GM19438 (cell line): ENCODE measurements around the gene IL13.

Experiments used
- ATAC-seq: cut with Tn5 transposase; IDR thresholded peaks from one replicate; pipeline ENCODE4 v1.9.1; 2021; ENCODE audit warnings: low read depth; ENCODE audit not compliant: unreplicated experiment

Gene IL13

GRCh38 chr5:132655821-132656773, 1.9 kb upstream of the IL13 start:
- ATAC-seq = no peak

DNA sequence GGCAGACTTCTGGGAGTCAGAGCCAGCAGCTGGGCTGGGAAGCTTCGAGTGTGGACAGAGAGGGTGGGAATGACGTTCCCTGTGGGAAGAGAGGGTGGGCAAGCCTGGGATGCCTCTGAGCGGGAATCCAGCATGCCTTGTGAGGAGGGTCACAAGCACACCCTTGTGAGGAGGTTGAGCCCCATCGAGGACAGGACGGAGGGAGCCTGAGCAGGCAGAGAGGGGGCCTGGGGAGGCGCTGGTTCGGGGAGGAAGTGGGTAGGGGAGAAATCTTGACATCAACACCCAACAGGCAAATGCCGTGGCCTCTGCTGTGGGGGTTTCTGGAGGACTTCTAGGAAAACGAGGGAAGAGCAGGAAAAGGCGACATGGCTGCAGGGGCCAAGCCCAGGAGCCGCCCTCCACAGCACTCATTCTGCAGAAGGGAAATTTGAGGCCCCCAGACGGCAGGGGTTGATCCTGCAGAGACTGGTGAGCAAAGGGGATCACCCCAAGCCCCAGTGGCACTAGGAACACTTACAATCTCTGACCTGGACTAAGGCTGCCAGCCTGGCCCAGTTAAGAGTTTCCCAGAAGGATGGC, 1.1 kb upstream of the IL13 start:
- no peak for ATAC-seq

DNA sequence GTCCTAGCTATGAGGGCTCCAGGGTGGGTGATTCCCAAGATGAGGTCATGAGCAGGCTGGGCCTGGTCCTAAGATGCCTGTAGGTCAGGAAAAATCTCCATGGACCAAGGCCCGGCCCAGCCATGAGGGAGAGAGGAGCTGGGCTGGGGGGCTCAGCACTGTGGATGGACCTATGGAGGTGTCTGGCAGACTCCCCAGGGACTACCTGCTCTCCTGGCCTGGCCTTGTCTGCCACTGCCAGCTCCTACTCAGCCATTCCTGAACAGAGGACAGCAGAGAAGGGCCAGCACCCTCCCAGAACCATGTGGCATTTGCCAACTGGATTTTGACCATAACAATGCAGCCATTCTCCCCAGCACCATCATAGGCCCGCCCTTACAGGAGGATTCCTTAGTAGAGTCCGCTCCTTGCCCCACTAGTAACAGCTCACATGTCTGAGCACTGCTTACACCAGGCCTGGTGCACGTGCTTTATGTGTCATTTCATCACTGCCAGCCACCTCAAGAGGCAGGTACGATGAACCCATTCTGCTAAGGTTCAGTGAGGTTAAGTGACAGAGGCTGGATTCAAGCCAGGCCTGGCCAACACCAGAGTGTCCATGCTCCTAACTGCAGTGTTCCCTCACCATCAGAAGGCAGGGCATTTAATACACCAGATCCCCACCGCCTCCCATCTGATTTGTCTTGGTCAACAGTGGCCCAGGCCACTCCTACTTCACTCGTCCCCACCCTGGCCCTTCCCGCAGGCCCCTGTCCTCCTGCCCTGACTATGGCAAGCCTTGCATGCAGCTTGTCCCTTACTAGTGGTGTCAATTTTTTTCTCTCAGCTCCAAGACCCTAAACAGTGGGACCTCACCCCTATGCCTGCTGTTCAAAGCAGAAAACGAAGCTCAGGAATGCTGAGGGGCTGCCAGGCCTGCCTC, 669 bp downstream of the IL13 start:
- ATAC-seq = no peak

DNA sequence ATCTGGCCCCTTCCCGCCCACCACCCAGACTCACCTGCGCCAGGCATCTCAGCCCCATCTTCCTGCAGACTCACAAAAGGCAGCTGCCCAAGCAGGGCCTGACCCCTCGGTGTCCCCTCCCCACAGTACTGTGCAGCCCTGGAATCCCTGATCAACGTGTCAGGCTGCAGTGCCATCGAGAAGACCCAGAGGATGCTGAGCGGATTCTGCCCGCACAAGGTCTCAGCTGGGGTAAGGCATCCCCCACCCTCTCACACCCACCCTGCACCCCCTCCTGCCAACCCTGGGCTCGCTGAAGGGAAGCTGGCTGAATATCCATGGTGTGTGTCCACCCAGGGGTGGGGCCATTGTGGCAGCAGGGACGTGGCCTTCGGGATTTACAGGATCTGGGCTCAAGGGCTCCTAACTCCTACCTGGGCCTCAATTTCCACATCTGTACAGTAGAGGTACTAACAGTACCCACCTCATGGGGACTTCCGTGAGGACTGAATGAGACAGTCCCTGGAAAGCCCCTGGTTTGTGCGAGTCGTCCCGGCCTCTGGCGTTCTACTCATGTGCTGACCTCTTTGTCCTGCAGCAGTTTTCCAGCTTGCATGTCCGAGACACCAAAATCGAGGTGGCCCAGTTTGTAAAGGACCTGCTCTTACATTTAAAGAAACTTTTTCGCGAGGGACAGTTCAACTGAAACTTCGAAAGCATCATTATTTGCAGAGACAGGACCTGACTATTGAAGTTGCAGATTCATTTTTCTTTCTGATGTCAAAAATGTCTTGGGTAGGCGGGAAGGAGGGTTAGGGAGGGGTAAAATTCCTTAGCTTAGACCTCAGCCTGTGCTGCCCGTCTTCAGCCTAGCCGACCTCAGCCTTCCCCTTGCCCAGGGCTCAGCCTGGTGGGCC, 1.9 kb downstream of the IL13 start:
- no peak for ATAC-seq

DNA sequence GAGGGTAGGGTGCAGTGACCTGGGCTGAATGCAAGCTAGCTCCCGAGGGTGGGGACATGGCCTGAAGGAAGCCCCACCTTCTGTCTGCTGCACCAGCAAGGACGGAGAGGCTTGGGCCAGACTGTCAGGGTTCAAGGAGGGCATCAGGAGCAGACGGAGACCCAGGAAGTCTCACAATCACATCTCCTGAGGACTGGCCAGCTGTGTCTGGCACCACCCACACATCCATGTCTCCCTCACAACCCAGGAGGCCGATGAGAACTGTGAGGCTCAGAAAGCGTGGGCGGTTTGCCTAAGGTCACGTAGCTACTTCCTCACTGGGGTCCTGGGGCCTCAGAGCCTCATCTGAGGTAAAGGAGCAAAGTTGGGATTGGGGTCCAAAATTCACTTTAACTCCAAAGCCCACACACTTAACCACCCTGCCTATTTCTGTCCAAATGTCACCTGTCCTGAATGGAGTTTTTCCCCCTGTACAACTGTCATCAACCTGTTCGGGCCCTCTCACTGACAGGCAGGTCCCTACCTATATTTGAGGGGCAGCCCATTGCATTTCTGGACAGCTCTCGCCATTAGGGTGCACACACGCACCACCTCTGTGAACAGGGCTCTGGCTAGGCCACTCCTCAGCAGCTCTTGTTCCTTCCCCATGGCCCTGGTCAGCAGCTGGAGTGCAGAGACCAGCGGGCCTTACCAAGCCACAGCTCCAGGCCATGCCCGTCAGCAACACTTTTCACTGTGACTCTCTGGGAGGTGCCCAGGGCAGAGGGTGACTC, 3.4 kb downstream of the IL13 start:
- ATAC-seq = no peak

GRCh38 chr5:132662004-132662401, 4.0 kb downstream of the IL13 start:
- ATAC-seq = no peak

DNA sequence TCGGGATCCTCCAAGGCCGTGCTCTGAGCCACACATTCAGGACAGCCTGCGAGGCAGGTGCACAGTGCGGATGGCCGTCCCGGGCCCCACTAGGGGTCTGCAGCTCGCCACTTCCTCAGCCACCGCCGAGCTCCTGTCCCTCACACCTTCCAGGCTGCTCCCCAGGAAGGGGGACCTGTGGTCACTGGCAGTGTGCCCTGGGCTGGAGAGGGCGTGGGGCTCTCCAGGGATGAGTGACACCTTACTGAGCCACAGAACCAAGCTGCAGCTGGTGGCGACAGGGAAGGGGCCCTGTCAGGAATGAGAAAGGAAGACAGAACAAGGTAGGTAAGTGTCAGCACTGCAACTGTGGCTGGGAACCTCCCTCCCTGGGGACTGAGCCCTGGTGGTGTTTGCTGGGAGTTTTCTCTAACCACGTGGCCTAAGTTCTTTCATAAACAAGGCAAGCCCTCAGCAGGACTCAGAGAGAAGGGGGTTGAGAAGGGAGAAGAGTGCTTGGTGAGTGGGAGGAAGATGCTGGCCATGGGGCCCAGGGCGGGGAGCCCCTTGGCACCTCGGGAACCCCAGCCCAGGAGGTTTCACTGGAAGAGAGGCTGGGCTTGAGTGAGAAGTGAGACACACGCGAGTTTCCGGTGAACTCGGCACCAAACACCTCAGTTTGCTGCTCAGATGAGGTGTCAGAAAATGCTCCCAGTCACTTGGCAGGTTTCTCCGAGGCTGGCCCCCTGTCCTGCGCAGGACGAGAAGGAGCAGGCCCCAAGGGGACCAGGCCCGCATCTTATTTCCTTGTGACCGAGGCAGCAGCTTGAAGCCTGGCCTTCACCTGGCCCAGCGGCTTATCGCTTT, 5.2 kb downstream of the IL13 start:
- ATAC-seq = peak; percentile 67

DNA sequence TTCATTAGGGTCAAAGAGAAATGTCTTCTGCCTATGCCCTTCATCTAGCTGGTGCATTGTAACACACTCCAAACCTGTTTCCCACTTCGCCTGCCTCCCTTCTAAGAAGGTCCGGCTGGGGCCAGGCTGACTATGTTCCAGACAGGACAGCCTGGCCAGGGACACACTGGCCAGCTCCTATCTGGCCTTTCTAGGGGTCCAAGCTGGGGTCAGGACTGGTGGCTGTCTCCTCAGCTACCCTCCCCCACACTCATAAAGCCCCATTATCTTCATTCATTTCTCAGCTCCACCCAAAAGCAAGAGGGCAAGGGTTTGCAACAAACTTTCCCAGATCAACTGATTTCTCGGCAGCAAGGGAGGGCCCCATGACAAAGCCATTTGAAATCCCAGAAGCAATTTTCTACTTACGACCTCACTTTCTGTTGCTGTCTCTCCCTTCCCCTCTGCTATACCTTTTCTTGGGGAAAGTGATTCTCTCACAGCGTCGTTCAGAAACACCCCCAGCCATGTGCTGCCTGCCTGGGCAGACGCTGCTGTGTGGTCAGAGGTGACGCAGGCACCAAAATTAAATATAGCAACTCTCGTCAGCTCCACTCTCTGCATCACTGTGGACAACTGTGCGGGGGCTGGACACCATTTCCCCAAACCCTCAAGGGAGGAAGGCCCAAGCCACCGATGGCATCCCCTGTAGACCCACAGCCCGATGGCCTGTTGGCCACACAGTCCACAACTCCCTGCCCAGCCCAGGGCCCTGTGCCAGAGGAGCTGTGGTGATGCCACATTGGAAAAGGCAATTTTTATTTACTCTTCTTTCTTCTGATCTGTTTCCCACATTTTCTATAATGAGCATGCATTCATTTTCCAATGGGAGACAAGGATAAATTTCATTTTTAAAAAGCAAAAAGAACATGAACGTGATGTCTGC, 6.1 kb downstream of the IL13 start:
- ATAC-seq = peak; percentile 21

GRCh38 chr5:132664696-132665209, 6.8 kb downstream of the IL13 start:
- no peak for ATAC-seq

- ATAC-seq = no peak
These were observed 7.7 kb downstream of the IL13 start for GRCh38 chr5:132665574-132666080.

DNA sequence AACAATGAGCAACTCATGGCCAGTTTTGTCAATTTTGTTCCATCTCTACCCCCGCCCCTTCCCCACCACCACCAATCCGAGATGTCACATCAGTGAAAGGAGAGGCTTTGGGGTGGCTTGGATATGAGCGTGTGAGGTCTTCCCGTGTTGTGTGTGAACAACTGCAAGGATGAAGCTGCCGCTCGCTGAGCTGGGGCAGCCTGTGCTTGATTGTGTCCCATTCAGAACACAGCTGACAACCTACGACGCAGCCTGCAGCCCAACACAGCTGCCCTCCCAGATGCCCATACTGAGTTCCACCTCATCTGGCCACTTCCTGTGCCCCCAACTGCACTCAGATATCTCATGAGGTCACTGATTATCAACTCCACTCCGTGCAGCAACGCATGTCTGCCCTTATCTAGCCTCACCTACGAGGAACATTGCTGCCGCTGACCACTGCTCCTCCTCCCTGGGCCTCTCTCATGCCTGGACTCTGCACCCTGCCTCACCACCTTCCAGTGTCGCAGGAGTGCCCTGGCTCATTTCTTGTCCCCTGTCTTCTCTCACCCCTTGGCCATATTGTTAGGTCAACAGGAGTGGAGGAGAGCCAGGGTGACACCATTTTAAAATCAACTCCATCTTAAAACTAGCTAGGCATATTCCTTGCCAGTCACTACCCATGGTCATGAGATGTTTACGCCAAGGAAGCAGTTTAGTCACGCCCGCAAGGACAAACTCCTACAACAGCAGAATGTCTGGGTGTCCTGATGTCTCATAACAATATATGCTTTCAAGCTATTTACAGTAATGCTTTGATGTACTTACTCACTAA, 8.5 kb downstream of the IL13 start:
- ATAC-seq = no peak

DNA sequence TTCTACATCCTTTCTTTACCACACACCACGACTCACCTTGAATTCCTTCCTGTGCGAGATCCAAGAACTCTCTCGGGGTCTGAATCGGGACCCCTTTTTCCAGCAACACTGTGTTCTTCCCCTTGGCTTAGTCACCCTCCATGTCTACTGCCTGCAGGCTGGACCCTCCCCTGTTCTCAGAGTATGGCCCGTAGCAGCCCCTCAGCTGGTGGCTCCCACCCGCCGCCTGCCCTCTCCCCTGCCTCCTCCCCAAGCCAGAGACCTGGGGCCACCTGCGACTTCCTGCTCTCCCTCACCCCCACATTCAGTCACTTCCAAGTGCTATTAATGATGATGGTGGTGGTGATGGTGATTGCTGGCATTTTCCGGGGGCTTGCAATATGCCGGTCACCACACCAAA, 9.3 kb downstream of the IL13 start:
- no peak for ATAC-seq

GRCh38 chr5:132667761-132668705, 10.1 kb downstream of the IL13 start:
- ATAC-seq = no peak

DNA sequence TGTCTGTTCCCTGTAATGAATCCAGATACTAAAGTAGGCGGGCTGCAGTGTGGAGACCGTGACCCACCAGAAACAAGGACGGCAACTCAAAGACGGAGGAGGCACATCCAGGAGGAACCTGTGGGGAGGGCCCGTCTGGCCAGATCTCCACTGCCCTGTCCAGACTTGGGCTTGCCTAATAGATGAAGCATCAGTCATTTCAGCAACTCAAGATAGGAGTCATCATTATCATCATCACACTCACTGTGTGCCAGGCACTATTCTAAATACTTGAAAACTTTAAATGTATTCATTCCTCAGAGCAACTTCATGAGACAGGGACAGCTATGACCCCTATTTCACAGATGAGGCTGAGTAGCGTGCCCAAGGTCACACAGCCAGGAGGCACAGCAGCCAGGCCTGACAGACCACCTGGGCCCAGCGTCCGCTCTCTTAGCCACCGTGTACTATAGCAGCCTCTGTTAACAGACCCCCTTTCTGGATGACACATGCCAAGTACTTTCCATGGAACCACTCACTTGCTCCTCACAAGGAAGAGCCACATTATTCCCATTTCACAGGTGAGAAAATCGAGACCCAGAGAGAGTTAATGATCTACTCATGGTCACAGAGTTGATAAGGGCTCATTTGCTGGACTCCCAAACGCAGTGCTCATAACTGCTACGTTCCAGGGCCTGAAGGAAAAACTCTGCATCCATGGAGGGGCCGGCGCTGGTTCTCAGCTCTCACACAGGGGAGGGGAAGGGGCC, 10.9 kb downstream of the IL13 start:
- no peak for ATAC-seq
